Gastrocnemius medialis (tissue), 4 donors: Measurements from ENCODE around the gene ZDHHC14. TPM values are rescaled to one million over a fixed set of nuclear protein-coding genes. Genes with fewer than 3 reads are reported as not detected.
"Not testable (repeated sequence)": the region's sequence is repeated elsewhere in the genome, so short reads cannot be mapped to it uniquely, and the experiment has no call there.

Source experiments
- ATAC-seq, 2 donors: fragments of 150-250 bp; one replicate each; pipeline ENCODE4 v1.9.1; 2016
- DNase-seq, 2 donors: peaks; one replicate each; pipeline ENCODE4 v3.0.0-alpha.2; 2019
- H3K27ac ChIP-seq, 4 donors: fragments of 200-600 bp; sonication (generic); 1 replicate in 1 of 4; 2 replicates in 3 of 4; pipeline ENCODE4 v1.5.1; 2016 to 2018; ENCODE audit warnings: mild to moderate bottlenecking in 2 of 4, moderate library complexity in 1 of 4
- H3K27me3 ChIP-seq, 3 donors: fragments of 200-600 bp; sonication (generic) in 2 of 3; 1 replicate in 1 of 3; 2 replicates in 2 of 3; pipeline versions ENCODE4 v1.5.1 to v1.6.0; 2016 to 2019; ENCODE audit warnings: mild to moderate bottlenecking in 1 of 3, moderate library complexity in 1 of 3
- H3K36me3 ChIP-seq, 2 donors: fragments of 200-600 bp; sonication (generic) in 1 of 2; one replicate each; pipeline ENCODE4 v1.5.1; 2017 to 2018
- H3K4me1 ChIP-seq, 2 donors: fragments of 200-600 bp; sonication (generic) in 1 of 2; one replicate each; pipeline ENCODE4 v1.5.1; 2016 to 2017; ENCODE audit warnings: mild to moderate bottlenecking in 2 of 2
- H3K4me3 ChIP-seq, 4 donors: fragments of 200-600 bp; sonication (generic) in 3 of 4; 1 replicate in 1 of 4; 2 replicates in 3 of 4; pipeline ENCODE4 v1.5.1; 2016 to 2019; ENCODE audit warnings: mild to moderate bottlenecking in 2 of 4
- H3K9me3 ChIP-seq, 3 donors: fragments of 200-600 bp; sonication (generic) in 2 of 3; 1 replicate in 1 of 3; 2 replicates in 2 of 3; pipeline ENCODE4 v1.5.1; 2016 to 2019
- POLR2A ChIP-seq, 2 donors: fragments of 450-650 bp; IDR thresholded peaks; one replicate each; pipeline ENCODE4 v1.6.1; 2017; ENCODE audit warnings: antibody characterized with exemption in 2 of 2, mild to moderate bottlenecking in 2 of 2, moderate library complexity in 2 of 2
- in situ Hi-C, 4 donors: fragments of 200-750 bp; cut with MboI; loops; one replicate each; pipeline versions ENCODE4 v1.15.0 to v1.8.0; 2017; ENCODE audit warnings: low sequenced_read_pairs in 4 of 4
- intact Hi-C: fragments of 100-400 bp; cut with DNase I; formaldehyde crosslinking; loops from one replicate; pipeline ENCODE4 v1.15.1; 2023; ENCODE audit warnings: low total_unique reads
- total RNA-seq, 4 donors: library from RNA; depleted of rRNA; stranded (reverse); fragments of >200 nt; gene quantifications; one replicate each; pipeline versions ENCODE4 v1.1.0 to v1.2.3, GENCODE V29; 2016
- TF ChIP-seq, protein P1 (sequence below), 5 experiments: fragments of 450-650 bp in 3 of 5; fragments of 200-600 bp in 2 of 5; sonication (generic) in 2 of 5; IDR thresholded peaks in 4 of 5; conservative IDR thresholded peaks in 1 of 5; 1 replicate in 4 of 5; 2 replicates in 1 of 5; pipeline ENCODE4 v1.5.1; 2016 to 2019; ENCODE audit warnings: antibody characterized with exemption in 5 of 5, mild to moderate bottlenecking in 3 of 5, moderate library complexity in 3 of 5

The ZDHHC14 gene
- total RNA-seq, 4 donors from 2014 or later, result 3.7 to 7.7 (median 5.9) TPM

DNA sequence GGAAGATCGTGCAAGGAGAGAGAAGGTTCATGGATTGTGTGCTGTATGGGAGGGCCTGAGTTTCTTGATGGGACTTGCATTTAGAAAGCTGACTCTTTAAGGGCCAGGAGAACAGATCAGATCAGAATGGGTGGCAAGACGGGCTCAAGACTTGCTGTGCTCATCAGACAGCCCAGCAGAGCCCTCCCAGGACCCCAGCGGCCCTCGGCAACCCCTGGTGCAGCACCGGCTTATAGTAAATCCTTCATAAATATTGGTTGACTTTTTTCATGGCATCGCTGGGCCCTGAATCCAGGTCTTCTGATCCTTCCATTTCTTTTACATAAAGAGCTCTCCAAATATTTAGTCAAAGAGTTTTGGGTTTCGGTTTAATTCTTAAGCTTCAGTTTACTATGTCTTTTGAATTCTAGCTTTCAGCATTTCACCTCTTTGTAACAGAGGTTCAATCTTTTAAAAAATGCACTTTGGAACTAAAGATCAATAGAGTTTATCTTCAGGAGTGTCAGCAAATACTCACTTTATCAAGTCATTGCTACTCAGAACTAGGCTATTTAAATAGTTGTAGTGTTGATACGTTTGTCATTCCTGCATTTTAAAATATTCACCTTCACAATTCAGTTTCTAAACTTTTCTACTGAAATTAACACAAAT lies 205.6 kb downstream of the ZDHHC14 start:
- intact Hi-C loops (no loop called here), in situ Hi-C loops (loop anchor here in 2 of 4 donors (25.0 kb wide), 1 partner anchor 199 kb away; the partner anchor contains the start of gene ZDHHC14 (in 2 of the 2))
- no peak overlapping the region for H3K4me3 ChIP-seq
- no peak overlapping the region for H3K27ac ChIP-seq
- H3K9me3 ChIP-seq, result no peaks in the 10 kb centered on the region
- TF ChIP-seq, protein P1, sequence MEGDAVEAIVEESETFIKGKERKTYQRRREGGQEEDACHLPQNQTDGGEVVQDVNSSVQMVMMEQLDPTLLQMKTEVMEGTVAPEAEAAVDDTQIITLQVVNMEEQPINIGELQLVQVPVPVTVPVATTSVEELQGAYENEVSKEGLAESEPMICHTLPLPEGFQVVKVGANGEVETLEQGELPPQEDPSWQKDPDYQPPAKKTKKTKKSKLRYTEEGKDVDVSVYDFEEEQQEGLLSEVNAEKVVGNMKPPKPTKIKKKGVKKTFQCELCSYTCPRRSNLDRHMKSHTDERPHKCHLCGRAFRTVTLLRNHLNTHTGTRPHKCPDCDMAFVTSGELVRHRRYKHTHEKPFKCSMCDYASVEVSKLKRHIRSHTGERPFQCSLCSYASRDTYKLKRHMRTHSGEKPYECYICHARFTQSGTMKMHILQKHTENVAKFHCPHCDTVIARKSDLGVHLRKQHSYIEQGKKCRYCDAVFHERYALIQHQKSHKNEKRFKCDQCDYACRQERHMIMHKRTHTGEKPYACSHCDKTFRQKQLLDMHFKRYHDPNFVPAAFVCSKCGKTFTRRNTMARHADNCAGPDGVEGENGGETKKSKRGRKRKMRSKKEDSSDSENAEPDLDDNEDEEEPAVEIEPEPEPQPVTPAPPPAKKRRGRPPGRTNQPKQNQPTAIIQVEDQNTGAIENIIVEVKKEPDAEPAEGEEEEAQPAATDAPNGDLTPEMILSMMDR (IDR thresholded peaks at IDR 0.05 in 4 of 5, conservative IDR thresholded peaks at IDR 0.05 in 1 of 5), result no peak
- no peak for TF ChIP-seq POLR2A (IDR thresholded peaks at IDR 0.05)
- no peaks in the 10 kb centered on the region for H3K36me3 ChIP-seq
- H3K27me3 ChIP-seq, result no peaks in the 10 kb centered on the region
- DNase-seq (no peak), ATAC-seq (no peak)
- H3K4me1 ChIP-seq, result no peaks in the 10 kb centered on the region

DNA sequence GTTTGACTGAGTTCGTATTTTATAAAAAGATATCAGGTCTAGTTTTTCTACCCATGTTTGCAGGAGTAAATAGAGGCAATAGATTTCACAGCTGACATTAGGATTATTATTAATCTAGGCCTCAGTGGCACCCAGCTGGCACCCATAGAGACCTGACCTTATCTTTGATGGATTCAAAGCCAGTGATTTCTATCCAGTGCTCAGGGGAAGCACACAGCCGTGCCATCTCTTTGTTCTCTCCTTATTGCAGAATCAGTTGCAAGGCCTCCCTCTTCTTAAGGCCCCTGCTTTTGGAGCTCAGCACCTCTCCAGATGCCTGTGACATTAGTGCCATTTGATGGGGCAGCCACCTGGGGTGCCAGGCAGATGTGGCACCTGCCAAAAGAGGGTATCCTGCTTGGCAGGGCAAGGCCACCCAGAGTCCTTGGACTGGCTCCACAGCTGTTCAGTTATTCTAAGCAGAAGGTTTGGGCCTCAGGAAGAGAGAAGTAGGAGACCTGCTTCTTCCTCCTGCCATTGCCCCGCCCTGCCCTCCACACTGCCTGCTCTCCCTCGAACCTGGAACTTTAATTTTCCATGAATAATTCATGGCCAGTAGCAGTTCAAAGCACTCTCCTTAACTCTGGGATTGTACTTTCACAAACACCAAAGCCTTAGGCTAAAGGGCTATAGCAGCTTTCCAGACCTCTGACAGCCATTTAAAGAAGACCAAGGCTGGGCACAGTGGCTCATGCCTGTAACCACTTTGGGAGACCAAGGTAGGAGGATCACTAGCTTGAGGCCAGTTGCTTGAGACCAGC lies 206.3 kb downstream of the ZDHHC14 start:
- ATAC-seq (no peak), DNase-seq (no peak)
- intact Hi-C loops (no loop called here), in situ Hi-C loops (loop anchor here in 2 of 4 donors (25.0 kb wide), 1 partner anchor 200 kb away; the partner anchor contains the start of gene ZDHHC14 (in 2 of the 2))
- H3K27me3 ChIP-seq, result no peaks in the 10 kb centered on the region
- H3K4me1 ChIP-seq, result no peaks in the 10 kb centered on the region
- TF ChIP-seq POLR2A (IDR thresholded peaks at IDR 0.05), result no peak
- TF ChIP-seq, protein P1 (IDR thresholded peaks at IDR 0.05 in 4 of 5, conservative IDR thresholded peaks at IDR 0.05 in 1 of 5), result no peak
- no peaks in the 10 kb centered on the region for H3K9me3 ChIP-seq
- no peaks in the 10 kb centered on the region for H3K36me3 ChIP-seq
- H3K4me3 ChIP-seq, result no peak overlapping the region
- H3K27ac ChIP-seq, result no peak overlapping the region

DNA sequence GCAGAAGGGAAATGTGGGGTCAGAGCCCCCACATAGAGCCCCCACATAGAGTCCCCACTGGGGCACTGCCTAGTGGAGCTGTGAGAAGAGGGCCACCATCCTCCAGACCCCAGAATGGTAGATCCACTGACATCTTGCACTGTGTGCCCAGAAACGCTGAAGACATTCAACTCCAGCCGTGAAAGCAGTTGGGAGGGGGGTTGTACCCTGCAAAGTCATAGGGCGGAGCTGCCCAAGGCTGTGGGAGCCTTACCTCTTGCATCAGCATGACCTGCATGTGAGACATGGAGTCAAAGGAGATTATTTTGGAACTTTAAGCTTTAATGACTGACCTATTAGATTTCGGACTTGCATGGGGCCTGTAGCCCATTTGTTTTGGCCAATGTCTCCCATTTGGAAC lies 209.7 kb downstream of the ZDHHC14 start:
- DNase-seq, H3K27me3 ChIP-seq, H3K27ac ChIP-seq, H3K4me1 ChIP-seq, intact Hi-C loops, H3K36me3 ChIP-seq, H3K4me3 ChIP-seq, ATAC-seq, H3K9me3 ChIP-seq: not testable (repeated sequence)
- in situ Hi-C loops, result loop anchor here in 3 of 4 donors (10.0 to 25.0 kb wide), 2 partner anchors 203 to 266 kb away; partner anchors contain the start of genes ZDHHC14 (in 2 of the 3) and TMEM242 (in 1 of the 3)

DNA sequence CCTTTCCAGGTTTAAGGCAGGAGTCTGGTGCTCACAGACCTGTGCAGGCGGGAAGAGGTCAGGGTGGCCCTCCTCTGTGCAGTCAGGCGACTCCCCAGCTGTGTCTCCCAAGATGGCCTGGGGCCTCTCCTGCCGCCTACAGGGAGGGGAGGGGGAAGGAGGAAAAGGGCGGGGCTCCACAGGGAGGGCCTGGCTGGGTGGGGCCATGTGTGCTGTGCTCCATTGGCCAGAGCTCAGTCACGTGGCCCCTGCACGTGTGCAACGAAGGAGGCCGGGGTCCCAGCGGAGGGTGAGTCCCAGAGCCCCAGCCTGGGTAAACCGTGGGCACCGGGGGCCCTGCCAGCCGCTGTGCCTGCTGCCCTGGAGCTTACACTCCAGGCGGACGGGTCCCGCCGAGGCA lies 211.6 kb downstream of the ZDHHC14 start:
- no peak for ATAC-seq
- no peak overlapping the region for H3K4me3 ChIP-seq
- intact Hi-C loops, result no loop called here

More for the DNA sequence above, 211.6 kb downstream of the ZDHHC14 start:
- Histone ChIP-seq H3K9me3 (no peaks in the 10 kb centered on the region), H3K27ac (no peak overlapping the region), H3K36me3 (no peaks in the 10 kb centered on the region), H3K27me3 (no peaks in the 10 kb centered on the region), H3K4me1 (no peaks in the 10 kb centered on the region)
- no peak for TF ChIP-seq POLR2A (IDR thresholded peaks at IDR 0.05)
- TF ChIP-seq, protein P1 (IDR thresholded peaks at IDR 0.05 in 4 of 5, conservative IDR thresholded peaks at IDR 0.05 in 1 of 5), result no peak
- no peak for DNase-seq
- in situ Hi-C loops, result loop anchor here in 3 of 4 donors (10.0 to 25.0 kb wide), 2 partner anchors 205 to 268 kb away; partner anchors contain the start of genes ZDHHC14 (in 2 of the 3) and TMEM242 (in 1 of the 3)
